GM18505 (cell line): ENCODE data around the gene CHRNA5.

Experiments
- ATAC-seq: cut with Tn5 transposase; IDR thresholded peaks from one replicate; pipeline ENCODE4 v1.9.1; 2021; ENCODE audit not compliant: unreplicated experiment
- POLR2A ChIP-seq: IDR thresholded peaks from 4 replicates; pipeline ENCODE4 v1.6.1; 2011; ENCODE audit warnings: borderline replicate concordance; ENCODE audit not compliant: insufficient read depth, insufficient read length; ENCODE audit errors: extremely low read depth

The CHRNA5 gene

DNA sequence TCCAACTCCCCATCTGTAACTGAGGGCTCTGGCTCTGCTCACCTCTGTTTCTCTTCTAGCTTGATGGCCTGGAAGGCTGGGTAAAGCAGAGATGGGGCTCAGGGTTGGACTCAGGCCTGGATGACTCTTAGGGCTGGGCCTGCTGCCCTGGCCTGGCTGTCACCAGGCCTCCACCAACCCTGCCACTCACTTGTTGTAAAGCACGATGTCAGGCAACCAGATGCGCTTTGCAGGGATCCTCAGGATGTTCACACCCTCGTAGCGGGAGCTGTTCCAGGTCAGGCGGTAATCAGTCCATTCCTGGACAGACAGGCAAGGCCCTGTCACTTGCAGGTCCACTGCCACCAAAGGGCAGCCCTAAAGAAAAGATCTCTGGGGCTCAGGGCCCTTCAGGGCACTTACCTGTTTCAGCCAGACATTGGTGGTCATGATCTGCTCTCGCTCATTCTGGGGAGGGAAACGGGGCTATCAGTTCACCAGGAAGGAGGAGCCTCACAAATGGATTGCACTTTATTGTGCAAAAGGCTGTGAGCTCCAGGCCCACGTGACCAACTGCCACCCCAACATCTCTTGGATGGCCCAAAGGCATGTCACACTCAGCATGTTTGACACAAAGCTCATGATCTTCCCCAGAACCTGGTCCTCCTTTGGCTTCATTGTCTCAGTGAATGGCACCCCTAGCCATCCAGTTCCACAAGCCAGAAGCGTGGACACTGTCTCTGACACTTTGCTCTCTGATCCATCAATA is 65.7 kb downstream of the CHRNA5 start:
- no peak for ATAC-seq
- no peak for TF ChIP-seq POLR2A

DNA sequence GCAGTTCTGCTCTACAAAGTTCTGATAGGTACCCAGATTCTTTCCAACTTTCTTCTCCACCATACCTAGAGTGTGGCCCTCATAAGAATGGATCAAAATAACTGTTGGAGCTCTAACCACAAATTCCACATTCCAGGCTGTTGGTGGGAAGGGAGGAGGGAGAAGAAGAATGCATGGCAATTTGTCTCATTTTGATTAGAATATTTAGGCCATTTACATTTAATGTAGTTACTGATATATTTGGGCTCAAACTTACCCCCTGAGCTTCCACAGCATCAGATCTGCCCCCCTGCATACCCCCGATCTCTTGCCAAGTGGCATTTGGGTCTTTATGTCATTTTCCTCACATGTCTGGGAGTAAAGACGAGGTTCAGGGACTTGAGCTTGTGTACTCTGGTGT is 68.0 kb downstream of the CHRNA5 start:
- no peak for TF ChIP-seq POLR2A
- ATAC-seq, result no peak

DNA sequence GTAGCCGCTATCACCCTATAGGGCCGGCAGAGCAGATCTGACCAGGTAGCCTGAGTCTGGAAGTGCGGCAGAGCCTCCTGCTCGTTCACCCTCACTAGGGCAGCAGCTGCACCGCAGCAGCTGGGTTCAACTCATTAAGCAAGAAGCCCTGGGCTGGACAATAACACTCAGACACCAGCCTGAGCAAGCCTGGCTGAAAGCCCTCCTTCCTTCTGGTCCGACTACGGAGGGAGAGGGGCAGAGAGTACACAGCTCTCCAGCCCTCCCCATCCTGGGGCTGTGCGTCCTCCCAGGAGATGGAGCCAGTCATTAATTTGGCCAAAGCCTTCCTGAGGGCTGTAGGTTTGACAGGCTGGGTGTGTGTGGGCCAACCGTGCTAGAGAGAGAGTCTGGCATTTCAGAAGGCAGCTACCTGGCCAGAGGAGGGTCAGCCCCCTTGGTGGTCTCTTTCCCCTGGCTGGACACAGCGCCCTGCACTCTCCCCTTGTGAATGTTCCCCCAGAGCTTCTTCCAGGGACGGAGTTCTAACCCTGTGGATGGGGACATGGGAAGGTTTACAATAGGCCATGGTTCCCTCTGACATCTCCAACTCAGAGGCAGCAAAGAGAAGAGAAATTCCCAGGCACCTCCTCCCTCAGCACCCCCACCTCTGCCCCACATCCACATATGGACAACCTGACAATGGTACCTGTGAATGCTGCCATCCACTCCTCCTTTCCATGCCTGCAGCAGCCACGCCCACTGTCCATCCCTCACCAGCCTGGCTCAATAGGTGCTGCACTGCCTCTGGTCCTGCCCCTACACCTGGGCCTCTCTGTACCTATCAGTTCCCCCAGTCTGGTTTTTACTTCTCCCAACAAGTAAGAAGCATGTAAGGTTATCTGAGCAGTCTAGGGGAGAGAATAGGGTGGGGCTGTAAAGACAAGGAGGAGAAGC is 69.2 kb downstream of the CHRNA5 start:
- TF ChIP-seq POLR2A, result no peak
- no peak for ATAC-seq

DNA sequence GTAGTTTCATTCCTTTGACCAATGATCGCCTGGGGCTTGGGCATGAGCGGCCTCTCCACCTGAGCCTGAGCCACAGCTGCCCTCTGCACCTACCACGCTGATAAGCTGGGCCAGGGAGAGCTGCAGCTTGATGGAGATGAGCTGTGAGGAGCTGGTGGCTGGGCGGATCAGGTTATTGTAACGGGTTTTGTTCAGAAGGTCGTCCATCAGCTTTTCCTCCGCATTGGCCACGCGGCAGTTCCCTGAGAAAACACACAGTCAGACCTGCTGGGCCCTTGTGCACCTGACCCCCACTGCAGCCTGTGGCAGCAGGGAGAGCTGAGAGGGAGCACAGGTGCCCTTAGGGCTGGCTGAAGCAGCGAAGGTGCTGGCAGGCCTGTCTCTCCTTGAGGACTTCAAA is 70.0 kb downstream of the CHRNA5 start:
- TF ChIP-seq POLR2A, result no peak
- no peak for ATAC-seq

DNA sequence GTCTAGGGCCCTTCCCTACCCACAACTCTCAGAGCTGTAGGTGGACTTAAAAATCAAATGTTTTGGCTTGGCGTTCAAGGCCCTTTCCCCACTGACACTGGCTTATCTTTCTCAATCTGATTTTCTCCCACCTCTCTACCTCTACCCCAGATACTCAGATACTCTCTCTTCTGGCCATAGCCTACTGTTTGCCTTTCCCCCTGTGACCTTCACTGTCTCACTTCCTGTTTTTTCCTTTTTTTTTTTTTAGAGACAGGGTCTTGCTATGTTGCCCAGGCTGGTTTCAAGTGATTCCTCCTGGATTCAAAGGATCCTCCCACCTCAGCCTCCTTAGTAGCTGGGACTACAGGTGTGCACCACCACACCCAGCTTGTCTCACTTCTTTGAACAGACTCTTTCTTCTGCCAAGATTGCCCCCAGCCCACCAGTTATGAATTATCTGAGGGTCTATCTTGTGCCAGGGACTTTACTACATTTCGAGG is 71.1 kb downstream of the CHRNA5 start:
- ATAC-seq, result no peak
- TF ChIP-seq POLR2A, result no peak

DNA sequence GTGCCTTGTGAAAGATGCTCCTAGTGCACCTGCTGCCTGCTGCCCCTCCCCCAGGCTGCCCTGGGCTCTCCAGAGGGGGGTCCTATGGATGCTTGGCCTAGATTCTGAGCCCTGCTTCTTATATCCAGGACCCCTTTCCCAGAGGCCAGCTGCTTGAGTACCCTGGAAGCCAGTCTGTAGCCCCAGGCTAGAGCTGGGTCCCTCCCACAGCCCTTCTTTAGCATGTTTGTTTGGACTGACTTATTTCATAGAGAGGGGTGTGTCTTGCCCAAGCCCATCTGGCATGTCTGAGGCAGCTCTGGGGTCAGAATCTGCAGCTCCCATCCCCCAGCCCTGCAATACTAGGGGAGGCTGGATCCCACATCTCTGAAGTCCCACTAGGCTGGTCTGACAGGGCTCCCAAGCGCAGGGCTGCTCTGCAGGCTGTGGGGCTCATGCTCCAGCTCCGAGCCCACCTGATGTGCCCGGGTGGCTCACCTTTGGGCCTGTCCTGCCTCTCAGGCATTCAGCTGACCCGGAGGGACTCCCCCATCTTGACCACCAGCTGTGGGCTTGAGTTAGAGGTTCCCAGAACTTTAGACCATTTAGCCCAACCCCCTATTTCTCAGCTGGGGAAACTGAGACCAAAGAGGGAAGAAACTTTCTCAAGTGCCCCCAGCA is 72.6 kb downstream of the CHRNA5 start:
- ATAC-seq, result no peak
- TF ChIP-seq POLR2A, result no peak

DNA sequence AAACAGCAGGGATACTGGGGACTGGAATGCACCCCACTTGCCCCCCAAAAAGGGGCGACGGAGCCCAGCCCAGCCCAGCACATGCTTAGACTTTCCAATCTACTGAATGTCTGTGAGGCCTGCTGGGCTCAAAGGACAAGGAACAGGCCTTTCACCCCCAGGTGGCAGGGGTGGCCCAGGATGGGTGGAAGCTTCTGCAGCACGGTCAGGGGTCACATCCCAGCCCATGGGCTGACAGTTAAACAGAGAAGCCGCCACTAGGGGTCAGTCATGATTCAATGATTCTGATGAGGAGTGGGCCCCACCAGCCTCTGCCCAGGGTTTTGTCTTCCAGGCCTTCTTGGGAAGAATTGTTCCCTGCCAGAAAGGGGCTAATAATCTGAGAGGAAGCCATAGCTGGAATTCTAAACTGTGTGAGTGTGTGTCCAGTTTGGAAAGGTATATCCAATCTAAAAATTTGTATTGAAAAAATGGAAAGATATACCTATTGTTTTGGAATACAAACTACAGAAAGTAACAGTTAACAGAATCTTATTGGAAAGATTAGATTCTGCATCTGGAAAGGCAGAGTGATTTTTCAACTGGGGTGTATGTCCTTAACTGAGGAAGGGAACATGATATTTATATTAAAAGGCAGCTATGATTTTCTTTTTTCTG is 73.5 kb downstream of the CHRNA5 start:
- ATAC-seq, result no peak
- TF ChIP-seq POLR2A, result no peak

DNA sequence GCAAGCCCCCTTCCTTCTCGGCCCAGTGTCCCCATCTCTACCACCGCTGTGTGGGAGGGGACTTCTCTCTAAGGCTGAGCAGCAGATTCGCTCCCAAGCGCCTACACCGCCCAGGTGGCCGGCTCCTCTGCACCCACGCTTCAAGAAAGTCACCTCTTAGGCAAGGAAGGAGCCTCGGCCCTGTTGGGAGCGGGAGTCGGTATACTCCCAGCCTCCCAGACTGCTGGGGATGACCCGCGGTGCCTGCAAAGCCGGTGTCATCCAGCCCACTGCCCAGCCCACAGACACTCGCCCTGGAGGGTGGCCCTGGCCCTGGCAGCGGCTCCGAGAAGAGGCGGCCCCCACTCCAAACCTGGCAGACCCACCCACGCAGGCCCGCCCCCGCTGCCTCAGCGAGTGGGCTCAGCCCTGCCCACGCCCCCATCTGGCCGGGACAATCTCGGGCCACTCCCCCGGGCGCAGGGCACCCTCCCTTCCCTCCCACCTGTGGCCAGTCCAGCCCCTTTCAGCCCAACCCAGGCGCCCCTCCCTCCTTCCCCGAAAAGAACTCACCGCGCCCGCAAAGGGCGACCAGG is 75.3 kb downstream of the CHRNA5 start:
- no peak for ATAC-seq
- TF ChIP-seq POLR2A, result no peak

DNA sequence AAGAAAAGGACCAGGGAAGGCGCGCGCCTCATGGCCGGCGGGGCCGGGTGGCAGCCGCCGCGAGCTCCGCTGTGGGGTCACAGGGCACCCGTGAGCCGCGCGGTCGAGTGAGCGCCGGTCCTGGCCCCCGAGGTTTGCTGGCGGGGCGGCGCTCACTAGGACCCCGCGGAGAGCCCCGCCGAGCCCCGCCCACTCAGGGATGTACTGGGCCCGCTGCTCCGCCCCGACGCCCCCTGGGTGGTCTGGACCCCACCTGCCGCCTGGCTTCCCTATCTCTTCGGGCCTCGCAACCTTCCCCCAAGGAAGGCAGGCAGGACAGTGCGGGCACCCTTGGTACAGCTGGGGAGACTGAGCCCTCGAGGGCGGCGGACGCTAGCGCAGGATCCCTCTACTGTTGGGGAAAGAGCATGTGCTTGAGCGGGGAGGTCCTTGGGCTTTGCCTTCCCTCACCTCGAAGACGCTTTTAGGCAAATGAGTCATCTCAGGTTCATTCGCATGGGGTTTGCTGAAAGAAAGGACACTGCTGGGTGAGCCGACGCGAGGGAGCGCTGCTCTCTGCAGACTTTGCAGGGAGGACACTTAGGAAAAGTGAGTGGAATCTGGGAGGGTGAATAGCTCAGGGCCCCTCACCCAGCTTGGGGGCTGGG is 75.9 kb downstream of the CHRNA5 start, which contains the start of gene CHRNB4:
TSS of gene CHRNB4 (minus strand) at position 109 of the 647 bp plus-strand sequence. CDS start at position 32, 77 bp downstream.
- no peak for TF ChIP-seq POLR2A
- no peak for ATAC-seq

DNA sequence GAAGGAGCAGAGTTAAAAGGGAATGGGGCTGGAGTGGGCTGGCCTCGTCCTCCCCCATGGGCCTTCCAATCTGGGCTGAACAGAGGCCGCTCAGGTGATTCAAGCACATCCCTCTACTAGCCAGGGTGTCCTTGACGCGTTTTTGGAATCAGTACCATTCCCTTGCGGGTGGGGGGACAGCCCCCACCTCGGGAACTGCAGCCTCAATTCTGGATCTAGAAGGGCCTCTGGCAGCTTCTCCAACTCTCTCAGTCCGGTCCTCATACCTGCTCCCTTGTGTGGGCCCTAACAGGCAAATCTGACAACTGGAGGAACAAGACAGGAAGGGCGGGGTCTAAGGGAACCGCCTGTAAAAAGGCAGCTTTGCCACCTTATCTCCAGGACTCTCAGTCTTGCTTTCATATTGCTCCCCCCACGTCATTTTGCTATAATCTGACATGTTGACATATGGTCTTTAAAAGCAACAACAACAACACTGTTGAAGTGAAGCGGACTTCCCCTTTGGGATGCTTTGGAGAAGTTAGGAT is 76.5 kb downstream of the CHRNA5 start:
- no peak for TF ChIP-seq POLR2A
- ATAC-seq, result no peak

DNA sequence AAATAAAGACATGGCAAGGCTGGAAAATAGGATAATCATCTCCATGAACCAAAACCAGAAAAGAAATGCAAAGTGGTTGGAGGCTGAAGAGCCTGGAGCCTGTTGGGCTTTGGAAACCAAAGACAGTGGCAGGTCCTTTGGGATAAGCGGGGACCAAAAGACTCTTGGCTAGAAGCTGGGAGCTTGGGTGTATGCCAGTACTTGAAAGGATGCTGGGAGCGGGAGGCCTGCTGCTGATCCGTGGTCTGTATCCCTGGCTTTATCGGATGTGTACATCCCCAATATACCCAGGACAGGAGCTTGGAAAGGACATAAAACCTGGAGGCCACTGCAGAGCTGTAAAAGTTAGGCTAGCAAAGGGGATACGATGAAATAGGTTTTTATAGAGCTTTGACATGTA is 77.0 kb downstream of the CHRNA5 start:
- no peak for TF ChIP-seq POLR2A
- no peak for ATAC-seq
